ENCODE results near the gene PLAAT3.
A peak's percentile ranks its signal among the peaks of the same experiment; 100 is the strongest.
"Not testable (repeated sequence)": the region's sequence is repeated elsewhere in the genome, so short reads cannot be mapped to it uniquely, and the experiment has no call there.

The PLAAT3 gene

DNA sequence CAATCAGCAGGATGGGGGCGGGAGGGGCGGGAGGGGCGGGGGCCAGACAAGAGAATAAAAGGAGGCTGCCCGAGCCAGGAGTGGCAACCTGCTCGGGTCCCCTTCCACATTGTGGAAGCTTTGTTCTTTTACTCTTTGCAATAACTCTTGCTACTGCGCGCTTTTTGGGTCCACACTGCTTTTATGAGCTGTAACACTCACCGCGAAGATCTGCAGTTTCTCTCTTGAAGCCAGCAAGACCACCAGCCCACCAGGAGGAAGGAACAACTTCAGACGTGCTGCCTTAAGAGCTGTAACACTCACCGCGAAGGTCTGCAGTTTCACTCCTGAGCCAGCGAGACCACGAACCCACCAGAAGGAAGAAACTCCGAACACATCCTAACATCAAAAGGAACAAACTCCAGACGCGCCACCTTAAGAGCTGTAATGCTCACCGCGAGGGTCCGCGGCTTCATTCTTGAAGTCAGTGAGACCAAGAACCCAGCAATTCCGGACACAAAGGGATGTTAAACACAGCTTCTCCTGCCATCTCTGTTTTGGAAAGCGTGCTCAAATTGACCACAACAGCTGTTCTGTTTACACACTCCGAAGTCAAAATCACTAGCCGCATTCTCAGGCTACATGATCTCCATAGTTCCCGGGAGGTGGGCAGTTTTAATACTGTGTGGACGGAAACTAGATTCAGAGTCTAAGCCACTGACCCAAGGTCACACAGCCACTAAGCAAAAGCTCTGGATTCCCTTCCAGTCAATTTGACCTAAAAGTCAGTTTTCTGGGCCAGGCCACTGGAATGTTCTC is 62.9 kb downstream of the PLAAT3 start:
- no peak for TF ChIP-seq POLR2A (IDR thresholded peaks at IDR 0.05; ENCODE audit: low read depth, low read length)
- no peak for FAIRE-seq
- DNase-seq (ENCODE audit: insufficient read length, low spot score) = no peak

- DNase-seq (ENCODE audit: insufficient read length, low spot score); FAIRE-seq: not testable (repeated sequence)
Observed at GRCh38 chr11:63550156-63550700, 64.0 kb downstream of the PLAAT3 start.

DNA sequence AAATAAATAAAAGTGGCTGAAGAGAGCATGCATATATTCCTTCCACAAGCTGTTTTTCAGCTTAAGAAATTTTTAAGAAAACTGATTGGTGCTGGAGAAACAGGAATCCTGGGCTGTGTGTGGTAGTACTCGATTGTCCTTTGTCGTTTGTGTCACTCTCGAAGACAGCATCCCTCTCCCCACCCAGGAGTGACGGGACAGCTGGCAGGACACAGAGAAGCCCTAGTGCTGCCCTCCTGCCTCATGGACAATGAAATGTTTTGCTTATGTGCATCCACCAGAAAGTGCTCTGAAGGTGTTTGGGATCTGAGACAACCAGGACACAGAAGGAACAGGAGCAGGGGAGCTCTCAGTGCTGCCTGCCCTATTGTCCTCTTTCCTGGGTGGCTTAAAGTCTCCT is 64.8 kb downstream of the PLAAT3 start:
- FAIRE-seq (no peak), DNase-seq (ENCODE audit: insufficient read length, low spot score) (no peak)
- no peak for TF ChIP-seq POLR2A (IDR thresholded peaks at IDR 0.05; ENCODE audit: low read depth, low read length)

DNA sequence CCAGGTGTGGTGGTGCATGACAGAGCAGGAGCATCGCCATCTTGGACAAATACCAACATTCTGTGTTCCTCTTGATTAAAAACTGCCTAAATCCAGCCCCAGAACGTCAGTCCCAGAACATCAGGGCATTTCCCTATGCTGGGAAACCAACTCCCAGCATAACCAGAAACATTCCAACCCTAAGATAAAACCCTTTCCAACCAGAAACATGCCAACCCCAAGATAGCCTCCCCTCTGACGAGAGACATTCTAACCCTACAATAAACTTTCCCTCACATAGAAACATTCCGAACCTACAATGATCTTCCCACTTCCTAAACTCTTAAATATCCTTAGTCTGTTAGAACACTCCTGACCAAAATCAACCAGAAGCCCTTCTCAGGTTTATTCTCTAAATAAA is 66.1 kb downstream of the PLAAT3 start:
- FAIRE-seq = no peak
- no peak for TF ChIP-seq POLR2A (IDR thresholded peaks at IDR 0.05; ENCODE audit: low read depth, low read length)
- no peak for DNase-seq (ENCODE audit: insufficient read length, low spot score)

DNA sequence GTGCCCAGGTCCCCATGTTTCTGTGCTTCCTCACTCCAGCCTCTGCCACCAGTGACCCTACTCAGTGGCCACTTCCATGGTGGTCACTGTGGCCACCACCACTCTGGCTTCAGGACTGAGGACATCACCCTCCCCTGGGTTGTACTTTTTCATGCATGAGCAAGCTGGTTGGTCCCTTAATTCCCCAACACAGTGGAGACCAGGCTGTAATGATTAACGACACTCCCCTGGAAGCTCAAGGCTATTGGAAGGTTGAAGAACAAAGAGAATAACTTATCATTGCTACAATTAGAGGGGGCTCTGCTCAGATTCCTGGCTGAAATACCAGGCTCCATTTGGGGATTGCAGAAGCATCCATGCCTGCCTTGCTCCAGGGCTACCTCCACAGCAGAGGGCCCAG is 67.2 kb downstream of the PLAAT3 start:
- TF ChIP-seq POLR2A (IDR thresholded peaks at IDR 0.05; ENCODE audit: low read depth, low read length) = no peak
- no peak for FAIRE-seq
- no peak for DNase-seq (ENCODE audit: insufficient read length, low spot score)

DNA sequence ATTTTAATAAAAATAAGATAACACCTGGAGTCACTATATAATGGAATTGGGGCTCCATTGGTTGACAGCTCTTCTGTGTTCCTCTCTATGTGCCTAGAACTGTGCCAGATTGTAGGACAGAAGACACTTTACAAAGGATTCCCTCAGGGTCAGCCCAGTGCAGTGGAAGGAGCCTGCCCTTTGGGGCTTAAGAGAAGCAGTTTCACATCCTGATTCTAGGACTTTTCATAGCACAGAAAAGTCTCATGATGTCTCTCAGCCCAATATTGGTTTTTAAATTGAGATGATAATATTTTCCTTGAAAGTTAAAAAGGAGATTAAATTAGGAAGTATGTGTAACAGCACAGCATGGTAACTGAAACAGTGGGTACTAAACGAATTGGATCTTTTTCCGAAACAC is 70.5 kb downstream of the PLAAT3 start:
- FAIRE-seq = no peak
- DNase-seq (ENCODE audit: insufficient read length, low spot score) = no peak
- TF ChIP-seq POLR2A (IDR thresholded peaks at IDR 0.05; ENCODE audit: low read depth, low read length) = no peak

- FAIRE-seq; DNase-seq (ENCODE audit: insufficient read length, low spot score): not testable (repeated sequence)
Observed at GRCh38 chr11:63542506-63542905, 71.7 kb downstream of the PLAAT3 start.

GRCh38 chr11:63537293-63538101 is 76.7 kb downstream of the PLAAT3 start:
- no peak for DNase-seq (ENCODE audit: insufficient read length, low spot score)
- FAIRE-seq = no peak
- TF ChIP-seq POLR2A (IDR thresholded peaks at IDR 0.05; ENCODE audit: low read depth, low read length) = no peak

DNA sequence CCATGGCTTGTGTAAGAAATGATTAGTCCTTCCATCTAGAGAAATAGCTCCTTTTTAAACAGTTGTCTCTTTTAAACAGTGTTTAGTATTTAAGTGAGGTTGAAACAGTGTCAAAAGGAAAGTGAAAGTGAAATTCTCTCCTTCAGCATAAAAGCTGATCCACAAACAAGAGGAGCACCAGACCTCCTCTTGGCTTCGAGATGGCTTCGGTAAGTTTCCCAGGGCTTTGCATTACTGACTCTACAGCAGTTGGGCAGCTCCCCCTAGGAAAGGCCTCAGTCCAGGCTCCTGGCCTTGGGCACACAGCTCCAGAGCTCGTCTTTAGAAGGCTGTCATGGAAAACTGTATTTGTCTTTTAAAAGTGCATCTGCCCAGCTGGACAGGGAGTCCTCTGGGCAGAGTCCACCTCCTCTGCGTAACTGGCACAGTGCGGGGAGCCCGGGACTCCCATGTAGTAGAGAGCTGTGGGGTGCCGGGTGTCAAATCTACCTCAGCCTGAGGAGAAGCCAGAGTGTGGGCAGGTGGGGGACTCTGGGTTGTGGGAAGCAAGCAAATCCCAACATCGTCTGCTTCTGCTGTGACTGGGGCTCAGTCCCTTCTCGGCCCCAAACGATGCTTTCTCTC is 77.5 kb downstream of the PLAAT3 start, which contains the start of gene PLAAT4:
PLAAT4 (plus strand) TSS at position 140 of the 624 bp plus-strand sequence; CDS start at position 201, 61 bp downstream.
- peak; percentile 19 for DNase-seq (ENCODE audit: insufficient read length, low spot score)
- FAIRE-seq = no peak
- no peak for TF ChIP-seq POLR2A (IDR thresholded peaks at IDR 0.05; ENCODE audit: low read depth, low read length)

- DNase-seq (ENCODE audit: insufficient read length, low spot score) (peak; percentile 33), FAIRE-seq (no peak)
- TF ChIP-seq POLR2A (IDR thresholded peaks at IDR 0.05; ENCODE audit: low read depth, low read length) = no peak
Observed at GRCh38 chr11:63535734-63536133, 78.5 kb downstream of the PLAAT3 start.

DNA sequence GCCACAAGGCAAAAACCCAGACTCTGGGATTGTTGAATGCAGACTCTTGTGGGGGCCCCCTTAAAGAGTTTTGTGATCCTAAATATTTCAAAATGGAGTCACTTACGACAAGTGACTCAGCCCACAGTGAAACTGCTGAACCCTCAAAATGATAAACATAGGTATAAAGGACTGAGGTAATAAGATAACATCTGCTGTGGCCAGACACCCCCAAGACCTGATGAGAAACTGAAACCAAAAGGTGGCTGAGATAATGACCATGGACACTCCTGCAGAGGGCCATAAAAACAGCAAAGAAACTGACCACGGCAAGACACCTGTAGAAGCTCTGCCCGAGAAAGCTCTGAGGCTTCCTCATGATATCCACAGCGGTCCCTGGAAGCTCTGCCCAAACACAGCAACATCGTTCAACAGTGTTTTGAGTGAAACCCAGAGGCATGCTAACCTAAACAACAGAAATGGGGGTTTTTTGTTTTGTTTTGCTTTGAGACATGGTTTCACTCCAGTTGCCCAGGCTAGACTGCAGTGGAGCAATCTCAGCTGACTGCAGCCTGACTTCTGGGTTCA is 79.3 kb downstream of the PLAAT3 start:
- TF ChIP-seq POLR2A (IDR thresholded peaks at IDR 0.05; ENCODE audit: low read depth, low read length) = no peak
- DNase-seq (ENCODE audit: insufficient read length, low spot score) = no peak
- no peak for FAIRE-seq

DNA sequence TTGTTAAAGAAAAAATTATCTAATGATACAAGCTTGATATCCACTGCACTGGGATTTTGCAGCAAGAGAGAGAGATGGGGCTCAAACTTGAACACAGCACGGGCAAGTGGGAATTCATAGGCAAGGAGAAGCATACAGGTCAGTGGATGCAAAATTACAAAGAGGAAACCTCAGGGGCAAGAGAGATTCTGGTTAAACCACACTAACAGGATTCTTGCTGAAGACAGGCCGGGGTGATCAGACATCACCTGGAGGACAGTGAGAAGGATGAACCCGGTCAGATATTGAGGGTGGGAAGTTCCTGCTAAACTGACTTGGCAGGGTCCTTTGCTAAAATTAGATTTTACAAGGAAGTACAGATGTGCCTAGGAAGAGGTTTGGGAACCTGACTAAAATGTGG is 80.2 kb downstream of the PLAAT3 start:
- DNase-seq (ENCODE audit: insufficient read length, low spot score) (no peak), FAIRE-seq (no peak)
- TF ChIP-seq POLR2A (IDR thresholded peaks at IDR 0.05; ENCODE audit: low read depth, low read length) = no peak

DNA sequence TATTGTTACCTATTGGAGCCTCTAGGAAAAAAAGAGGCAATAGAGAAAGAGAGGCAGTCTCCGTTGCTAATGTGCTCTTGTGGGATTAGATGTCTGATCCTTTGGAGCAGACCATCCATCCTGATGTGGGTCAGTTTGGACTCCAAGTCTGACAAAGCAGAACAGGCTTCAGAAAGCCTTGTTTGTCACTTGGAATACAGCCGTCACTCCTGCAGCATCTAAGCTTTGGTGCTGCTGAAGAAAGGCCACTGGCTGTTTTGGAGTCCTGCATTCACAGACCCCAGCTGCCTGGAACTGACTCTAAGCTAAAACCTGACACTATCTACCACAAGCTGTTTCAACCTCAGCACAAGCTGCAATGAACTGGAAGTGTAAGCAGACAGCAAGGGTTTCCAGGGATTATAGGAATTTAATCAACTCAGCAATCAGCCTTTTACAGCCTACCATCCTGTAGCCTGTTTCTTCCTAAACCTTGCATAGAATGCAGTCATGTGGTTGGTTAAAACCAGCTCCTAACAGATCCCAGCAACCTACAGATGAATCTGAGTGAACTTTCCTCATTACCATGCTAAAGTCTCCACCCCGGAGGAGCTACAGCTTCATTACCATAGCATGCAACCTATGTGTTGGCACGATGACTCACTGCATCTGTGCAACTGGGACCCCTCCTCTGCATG is 81.3 kb downstream of the PLAAT3 start:
- FAIRE-seq (no peak), DNase-seq (ENCODE audit: insufficient read length, low spot score) (no peak)
- no peak for TF ChIP-seq POLR2A (IDR thresholded peaks at IDR 0.05; ENCODE audit: low read depth, low read length)

All from H54 (cell line).